NOMO-1 (cell line): ENCODE measurements around the gene SEPTIN8.

Experiments used
- DNase-seq, 2 experiments: peaks; one replicate each; lab custom pipeline; 2025; ENCODE audit not compliant: unreplicated experiment in 2 of 2; lab: John Stamatoyannopoulos, UW

SEPTIN8 gene

GRCh38 chr5:132751971-132752580, 25.0 kb downstream of the SEPTIN8 start:
- DNase-seq: no peak

GRCh38 chr5:132751444-132751843, 25.6 kb downstream of the SEPTIN8 start:
- no peak for DNase-seq

GRCh38 chr5:132750471-132751230, 26.4 kb downstream of the SEPTIN8 start:
- no peak for DNase-seq

- no peak for DNase-seq
Observed at GRCh38 chr5:132749506-132749905, 27.5 kb downstream of the SEPTIN8 start.

GRCh38 chr5:132748522-132749000, 28.5 kb downstream of the SEPTIN8 start:
- DNase-seq: no peak

GRCh38 chr5:132747616-132748440, 29.2 kb downstream of the SEPTIN8 start:
- DNase-seq: no peak

GRCh38 chr5:132746954-132747615, 30.0 kb downstream of the SEPTIN8 start, which contains the start of gene CCNI2:
CCNI2 (plus strand) TSS chr5:132747426; CDS start chr5:132747496, 70 bp downstream.
- no peak for DNase-seq

- no peak for DNase-seq
Observed at GRCh38 chr5:132746592-132746953, 30.5 kb downstream of the SEPTIN8 start.

GRCh38 chr5:132744659-132745058, 32.4 kb downstream of the SEPTIN8 start:
- no peak for DNase-seq

- no peak for DNase-seq
Observed at GRCh38 chr5:132742626-132743025, 34.4 kb downstream of the SEPTIN8 start.

GRCh38 chr5:132742158-132742557, 34.9 kb downstream of the SEPTIN8 start:
- no peak for DNase-seq

GRCh38 chr5:132739232-132739631, 37.8 kb downstream of the SEPTIN8 start:
- no peak for DNase-seq

- no peak for DNase-seq
Observed at GRCh38 chr5:132737982-132738681, 38.9 kb downstream of the SEPTIN8 start.

GRCh38 chr5:132736853-132737833, 39.9 kb downstream of the SEPTIN8 start, which contains the start of gene KIF3A:
KIF3A (minus strand) TSS chr5:132737546; CDS start chr5:132737419, 127 bp downstream.
- peak; percentile 91 to 93 for DNase-seq

- DNase-seq: no peak
Observed at GRCh38 chr5:132734687-132735086, 42.4 kb downstream of the SEPTIN8 start.

GRCh38 chr5:132733499-132734148, 43.4 kb downstream of the SEPTIN8 start:
- no peak for DNase-seq

GRCh38 chr5:132729896-132730295, 47.1 kb downstream of the SEPTIN8 start:
- no peak for DNase-seq

GRCh38 chr5:132725745-132726144, 51.3 kb downstream of the SEPTIN8 start:
- no peak for DNase-seq
